Neural cell (in vitro differentiated cells): Measurements from ENCODE around the gene DNAJB12. TPM values are rescaled to one million over a fixed set of nuclear protein-coding genes. Genes with fewer than 3 reads are reported as not detected.

Source experiments
- H2AFZ ChIP-seq: fragments of 200-600, 300-800 bp; sonication (generic), shearing (Covaris generic); 2 replicates; pipeline ENCODE4 v1.6.0; 2014; ENCODE audit warnings: low read depth, mild to moderate bottlenecking, antibody characterized with exemption, low read length, moderate library complexity
- H3F3A ChIP-seq: fragments of 200-600 bp; shearing (Covaris generic); 2 replicates; pipeline ENCODE4 v1.6.1; 2016; ENCODE audit warnings: mild to moderate bottlenecking, moderate library complexity, mixed read lengths, antibody characterized with exemption, low read length; ENCODE audit not compliant: insufficient read depth, poor library complexity, severe bottlenecking
- H3K27ac ChIP-seq: fragments of 200-600, 300-800 bp; sonication (generic), shearing (Covaris generic); 2 replicates; pipeline ENCODE4 v1.5.1; 2014; ENCODE audit warnings: mild to moderate bottlenecking, low read length, moderate library complexity
- H3K27me3 ChIP-seq: fragments of 300-800, 200-600 bp; sonication (generic), shearing (Covaris generic); 2 replicates; pipeline ENCODE4 v1.6.0; 2014; ENCODE audit warnings: mild to moderate bottlenecking, low read depth, low read length, moderate library complexity; ENCODE audit not compliant: insufficient read depth
- H3K36me3 ChIP-seq: fragments of 300-800, 200-600 bp; sonication (generic), shearing (Covaris generic); 2 replicates; pipeline ENCODE4 v1.5.1; 2014; ENCODE audit warnings: mild to moderate bottlenecking, antibody characterized with exemption, low read length, moderate library complexity; ENCODE audit not compliant: insufficient read depth
- H3K4me2 ChIP-seq: fragments of 300-800, 200-600 bp; sonication (generic), shearing (Covaris generic); 2 replicates; pipeline ENCODE4 v1.6.0; 2014; ENCODE audit warnings: mild to moderate bottlenecking, low read length
- H3K4me3 ChIP-seq: fragments of 300-800, 200-600 bp; sonication (generic), shearing (Covaris generic); 2 replicates; pipeline ENCODE4 v1.5.1; 2014; ENCODE audit warnings: mild to moderate bottlenecking, low read length, moderate library complexity
- H3K79me2 ChIP-seq: fragments of 200-600 bp; shearing (Covaris generic); replicated peaks from 2 replicates; pipeline ENCODE4 v1.6.0; 2014; ENCODE audit warnings: mild to moderate bottlenecking, low read length, moderate library complexity; ENCODE audit not compliant: insufficient read depth
- H3K9ac ChIP-seq: fragments of 300-800, 200-600 bp; sonication (generic), shearing (Covaris generic); 2 replicates; pipeline ENCODE4 v1.6.1; 2016; ENCODE audit warnings: mild to moderate bottlenecking, low read length, mixed read lengths
- H3K9me2 ChIP-seq: fragments of 200-600 bp; shearing (Covaris generic); 2 replicates; pipeline ENCODE4 v1.6.1; 2016; ENCODE audit warnings: mild to moderate bottlenecking, low read length, mixed read lengths; ENCODE audit not compliant: insufficient read depth
- H3K9me3 ChIP-seq: fragments of 200-600, 300-800 bp; sonication (generic), shearing (Covaris generic); 2 replicates; pipeline ENCODE4 v1.6.1; 2016; ENCODE audit warnings: mild to moderate bottlenecking, mixed run types, low read length, moderate library complexity, mixed read lengths
- H4K20me1 ChIP-seq: fragments of 200-600 bp; shearing (Covaris generic); 2 replicates; pipeline ENCODE4 v1.6.1; 2016; ENCODE audit warnings: mild to moderate bottlenecking, mixed run types; ENCODE audit not compliant: insufficient read depth
- EP300 ChIP-seq: fragments of 450-650 bp; conservative IDR thresholded peaks from 2 replicates; pipeline ENCODE4 v1.6.1; 2014; ENCODE audit warnings: antibody characterized with exemption, mild to moderate bottlenecking, moderate library complexity; ENCODE audit not compliant: poor library complexity, severe bottlenecking
- EZH2 ChIP-seq: fragments of 200-600, 300-800 bp; shearing (Covaris generic), sonication (generic); IDR thresholded peaks from 2 replicates; pipeline ENCODE4 v1.6.1; 2014; ENCODE audit warnings: antibody characterized with exemption, low read length, borderline replicate concordance, mild to moderate bottlenecking; ENCODE audit not compliant: insufficient read depth, poor library complexity, severe bottlenecking
- MXI1 ChIP-seq: fragments of 450-650 bp; conservative IDR thresholded peaks from 2 replicates; pipeline ENCODE4 v1.6.1; 2014; ENCODE audit warnings: antibody characterized with exemption, mild to moderate bottlenecking; ENCODE audit not compliant: poor library complexity, severe bottlenecking
- POLR2AphosphoS5 ChIP-seq: IDR thresholded peaks from 2 replicates; pipeline ENCODE4 v1.6.1; 2012
- RAD21 ChIP-seq: fragments of 450-650 bp; conservative IDR thresholded peaks from 2 replicates; pipeline ENCODE4 v1.6.1; 2014; ENCODE audit warnings: antibody characterized with exemption, mild to moderate bottlenecking, moderate library complexity
- SMC3 ChIP-seq: fragments of 450-650 bp; conservative IDR thresholded peaks from 2 replicates; pipeline ENCODE4 v1.6.1; 2014; ENCODE audit warnings: antibody characterized with exemption, mild to moderate bottlenecking, moderate library complexity; ENCODE audit not compliant: poor library complexity
- TAF1 ChIP-seq: IDR thresholded peaks from 2 replicates; pipeline ENCODE4 v1.6.1; 2012; ENCODE audit warnings: low read depth
- polyA plus RNA-seq: library from polyadenylated mRNA; depleted of rRNA; stranded (reverse); fragments of >200 nt; gene quantifications from 2 replicates; pipeline ENCODE4 v1.2.3, GENCODE V29; 2014
- TF ChIP-seq, protein P1 (sequence below): fragments of 450-650 bp; IDR thresholded peaks from 2 replicates; pipeline ENCODE4 v1.5.1; 2014; ENCODE audit warnings: antibody characterized with exemption, mild to moderate bottlenecking, moderate library complexity; ENCODE audit not compliant: poor library complexity, severe bottlenecking
- TF ChIP-seq, protein P2 (sequence below): IDR thresholded peaks from 2 replicates; pipeline ENCODE4 v1.6.1; 2012; ENCODE audit warnings: borderline replicate concordance

Gene DNAJB12
- polyA plus RNA-seq, 1 donor from 2014 or later = 24.5 TPM

- Histone ChIP-seq H3K9me2 (no peaks in the 10 kb centered on the region), H3K4me2 (no peak overlapping the region), H3K9ac (no peak overlapping the region), H3K79me2 (no peaks in the 10 kb centered on the region), H3K27me3 (no peaks in the 10 kb centered on the region), H3K9me3 (no peaks in the 10 kb centered on the region), H4K20me1 (no peaks in the 10 kb centered on the region), H3K36me3 (no peaks in the 10 kb centered on the region), H3K4me3 (no peak overlapping the region), H2AFZ (no peak overlapping the region), H3F3A (no peaks in the 10 kb centered on the region), H3K27ac (no peak overlapping the region)
- TF ChIP-seq SMC3 (no peak), TAF1 (no peak), RAD21 (no peak)
- TF ChIP-seq, protein P1, sequence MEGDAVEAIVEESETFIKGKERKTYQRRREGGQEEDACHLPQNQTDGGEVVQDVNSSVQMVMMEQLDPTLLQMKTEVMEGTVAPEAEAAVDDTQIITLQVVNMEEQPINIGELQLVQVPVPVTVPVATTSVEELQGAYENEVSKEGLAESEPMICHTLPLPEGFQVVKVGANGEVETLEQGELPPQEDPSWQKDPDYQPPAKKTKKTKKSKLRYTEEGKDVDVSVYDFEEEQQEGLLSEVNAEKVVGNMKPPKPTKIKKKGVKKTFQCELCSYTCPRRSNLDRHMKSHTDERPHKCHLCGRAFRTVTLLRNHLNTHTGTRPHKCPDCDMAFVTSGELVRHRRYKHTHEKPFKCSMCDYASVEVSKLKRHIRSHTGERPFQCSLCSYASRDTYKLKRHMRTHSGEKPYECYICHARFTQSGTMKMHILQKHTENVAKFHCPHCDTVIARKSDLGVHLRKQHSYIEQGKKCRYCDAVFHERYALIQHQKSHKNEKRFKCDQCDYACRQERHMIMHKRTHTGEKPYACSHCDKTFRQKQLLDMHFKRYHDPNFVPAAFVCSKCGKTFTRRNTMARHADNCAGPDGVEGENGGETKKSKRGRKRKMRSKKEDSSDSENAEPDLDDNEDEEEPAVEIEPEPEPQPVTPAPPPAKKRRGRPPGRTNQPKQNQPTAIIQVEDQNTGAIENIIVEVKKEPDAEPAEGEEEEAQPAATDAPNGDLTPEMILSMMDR = no peak
Measured at GRCh38 chr10:72367301-72367960, 12.7 kb upstream of the DNAJB12 start.

GRCh38 chr10:72365106-72365895 is 10.6 kb upstream of the DNAJB12 start:
- no peaks in the 10 kb centered on the region for H3K9me2 ChIP-seq
- H3K27me3 ChIP-seq = no peaks in the 10 kb centered on the region
- no peak overlapping the region for H3K9ac ChIP-seq
- H3K36me3 ChIP-seq = no peaks in the 10 kb centered on the region
- no peaks in the 10 kb centered on the region for H3F3A ChIP-seq
- no peak overlapping the region for H3K4me2 ChIP-seq
- H3K9me3 ChIP-seq = no peaks in the 10 kb centered on the region
- no peak for TF ChIP-seq SMC3
- TF ChIP-seq, protein P2, sequence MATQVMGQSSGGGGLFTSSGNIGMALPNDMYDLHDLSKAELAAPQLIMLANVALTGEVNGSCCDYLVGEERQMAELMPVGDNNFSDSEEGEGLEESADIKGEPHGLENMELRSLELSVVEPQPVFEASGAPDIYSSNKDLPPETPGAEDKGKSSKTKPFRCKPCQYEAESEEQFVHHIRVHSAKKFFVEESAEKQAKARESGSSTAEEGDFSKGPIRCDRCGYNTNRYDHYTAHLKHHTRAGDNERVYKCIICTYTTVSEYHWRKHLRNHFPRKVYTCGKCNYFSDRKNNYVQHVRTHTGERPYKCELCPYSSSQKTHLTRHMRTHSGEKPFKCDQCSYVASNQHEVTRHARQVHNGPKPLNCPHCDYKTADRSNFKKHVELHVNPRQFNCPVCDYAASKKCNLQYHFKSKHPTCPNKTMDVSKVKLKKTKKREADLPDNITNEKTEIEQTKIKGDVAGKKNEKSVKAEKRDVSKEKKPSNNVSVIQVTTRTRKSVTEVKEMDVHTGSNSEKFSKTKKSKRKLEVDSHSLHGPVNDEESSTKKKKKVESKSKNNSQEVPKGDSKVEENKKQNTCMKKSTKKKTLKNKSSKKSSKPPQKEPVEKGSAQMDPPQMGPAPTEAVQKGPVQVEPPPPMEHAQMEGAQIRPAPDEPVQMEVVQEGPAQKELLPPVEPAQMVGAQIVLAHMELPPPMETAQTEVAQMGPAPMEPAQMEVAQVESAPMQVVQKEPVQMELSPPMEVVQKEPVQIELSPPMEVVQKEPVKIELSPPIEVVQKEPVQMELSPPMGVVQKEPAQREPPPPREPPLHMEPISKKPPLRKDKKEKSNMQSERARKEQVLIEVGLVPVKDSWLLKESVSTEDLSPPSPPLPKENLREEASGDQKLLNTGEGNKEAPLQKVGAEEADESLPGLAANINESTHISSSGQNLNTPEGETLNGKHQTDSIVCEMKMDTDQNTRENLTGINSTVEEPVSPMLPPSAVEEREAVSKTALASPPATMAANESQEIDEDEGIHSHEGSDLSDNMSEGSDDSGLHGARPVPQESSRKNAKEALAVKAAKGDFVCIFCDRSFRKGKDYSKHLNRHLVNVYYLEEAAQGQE = no peak
- no peak for TF ChIP-seq MXI1
- TF ChIP-seq, protein P1 = no peak
- TF ChIP-seq POLR2AphosphoS5 = no peak
- no peak for TF ChIP-seq RAD21
- TF ChIP-seq EZH2 = no peak
- no peak for TF ChIP-seq TAF1
- no peak for TF ChIP-seq EP300
- no peak overlapping the region for H3K27ac ChIP-seq
- H2AFZ ChIP-seq = no peak overlapping the region
- no peaks in the 10 kb centered on the region for H4K20me1 ChIP-seq
- H3K4me3 ChIP-seq = no peak overlapping the region
- H3K79me2 ChIP-seq = no peaks in the 10 kb centered on the region
